ENCODE data around the gene MAP4K4. TPM values are rescaled to one million over a fixed set of nuclear protein-coding genes. Genes with fewer than 3 reads are reported as not detected.

The MAP4K4 gene
- total and polyA plus RNA-seq, 2 of the 13 experiments (the other 11 are each of a cell fraction or from before 2014, with no cell fraction given): 105 to 264 TPM

- TF ChIP-seq HNRNPUL1 (IDR thresholded peaks at IDR 0.05; ENCODE audit: low read depth, low read length): no peak
- TF ChIP-seq ETS1 (CRISPR knock-in tag; IDR thresholded peaks at IDR 0.05): no peak
- TF ChIP-seq MAZ (IDR thresholded peaks at IDR 0.05; ENCODE audit: borderline replicate concordance, low read depth, low read length): no peak
- 0 out of 2 replicates have a peak, but pooled peaks have one; percentile 21 for TF ChIP-seq MAZ (CRISPR knock-in tag; IDR thresholded peaks at IDR 0.05; ENCODE audit: low read depth)
- TF ChIP-seq FOXK1 (CRISPR knock-in tag; IDR thresholded peaks at IDR 0.05; ENCODE audit: borderline replicate concordance, low read depth): peak; percentile 72; the same call in 1 of the 2 replicates
- 0 out of 2 replicates have a peak, but pooled peaks have one; percentile 47 for TF ChIP-seq ZNF574 (CRISPR knock-in tag; IDR thresholded peaks at IDR 0.05)
- peak; percentile 25; the same call in 1 of the 2 replicates for TF ChIP-seq ZBTB37 (CRISPR knock-in tag; IDR thresholded peaks at IDR 0.05)
- TF ChIP-seq ZNF230 (CRISPR knock-in tag; IDR thresholded peaks at IDR 0.05): no peak
- TF ChIP-seq ZBTB42 (CRISPR knock-in tag; IDR thresholded peaks at IDR 0.05): no peak
- no peak for TF ChIP-seq HCFC1 (IDR thresholded peaks at IDR 0.05; ENCODE audit: low read depth, low read length)
- no peak; the same call in 1 of the 2 replicates for TF ChIP-seq JUNB (CRISPR knock-in tag; IDR thresholded peaks at IDR 0.05; ENCODE audit: borderline replicate concordance)
- no peak for TF ChIP-seq ZNF335 (CRISPR knock-in tag; IDR thresholded peaks at IDR 0.05)
- no peak for TF ChIP-seq HNF1A (IDR thresholded peaks at IDR 0.05; ENCODE audit: low read depth)
- peak; percentile 62; the same call in 1 of the 2 replicates for TF ChIP-seq HNF1A (CRISPR knock-in tag; IDR thresholded peaks at IDR 0.05; ENCODE audit: borderline replicate concordance)
- peak; percentile 48; the same call in 1 of the 2 replicates for TF ChIP-seq HDAC1 (CRISPR knock-in tag; IDR thresholded peaks at IDR 0.05)
- TF ChIP-seq LBX2 (CRISPR knock-in tag; IDR thresholded peaks at IDR 0.05; ENCODE audit: borderline replicate concordance): no peak
- TF ChIP-seq TRIM22 (IDR thresholded peaks at IDR 0.05): no peak
Measured at GRCh38 chr2:101731221-101732054, 33.9 kb downstream of the MAP4K4 start (continued).
